Limb (tissue), 2 donors: ENCODE results near the gene ANKS1A.

Experiments
- DNase-seq, 2 donors: peaks; one replicate each; pipeline ENCODE4 v3.0.0-alpha.2; 2016; ENCODE audit errors: extremely low spot score in 2 of 2

ANKS1A gene

GRCh38 chr6:35067234-35067633 is 178.2 kb downstream of the ANKS1A start:
- DNase-seq, result no peak

GRCh38 chr6:35068206-35068605 is 179.2 kb downstream of the ANKS1A start:
- DNase-seq, result no peak

- no peak for DNase-seq
Measured at GRCh38 chr6:35068644-35069043, 179.6 kb downstream of the ANKS1A start.

- no peak for DNase-seq
Measured at GRCh38 chr6:35069262-35069661, 180.2 kb downstream of the ANKS1A start.

GRCh38 chr6:35070111-35070510 is 181.1 kb downstream of the ANKS1A start:
- DNase-seq, result no peak

GRCh38 chr6:35071347-35071994 is 182.4 kb downstream of the ANKS1A start:
- no peak for DNase-seq

GRCh38 chr6:35072051-35072697 is 183.1 kb downstream of the ANKS1A start:
- DNase-seq, result no peak

- DNase-seq, result no peak
Measured at GRCh38 chr6:35072698-35073055, 183.6 kb downstream of the ANKS1A start.

- no peak for DNase-seq
Measured at GRCh38 chr6:35073211-35073610, 184.2 kb downstream of the ANKS1A start.

- no peak for DNase-seq
Measured at GRCh38 chr6:35073766-35074471, 184.9 kb downstream of the ANKS1A start.

GRCh38 chr6:35076997-35077712 is 188.1 kb downstream of the ANKS1A start:
- DNase-seq, result no peak

GRCh38 chr6:35077713-35078105 is 188.7 kb downstream of the ANKS1A start:
- DNase-seq, result no peak

GRCh38 chr6:35078226-35078850 is 189.3 kb downstream of the ANKS1A start:
- no peak for DNase-seq

- no peak for DNase-seq
Measured at GRCh38 chr6:35078896-35079295, 189.8 kb downstream of the ANKS1A start.

- DNase-seq, result no peak
Measured at GRCh38 chr6:35079311-35080000, 190.4 kb downstream of the ANKS1A start.

GRCh38 chr6:35080016-35080680 is 191.1 kb downstream of the ANKS1A start:
- peak in 1 of 2 donors; percentile 15 for DNase-seq

- DNase-seq, result peak in 1 of 2 donors; percentile 19
Measured at GRCh38 chr6:35080821-35081425, 191.9 kb downstream of the ANKS1A start.

- peak in 1 of 2 donors; percentile 28 for DNase-seq
Measured at GRCh38 chr6:35081426-35081851, 192.4 kb downstream of the ANKS1A start.

GRCh38 chr6:35082046-35082732 is 193.1 kb downstream of the ANKS1A start:
- peak in 1 of 2 donors; percentile 18 for DNase-seq
